ENCODE data around the gene DROSHA.

The DROSHA gene

GRCh38 chr5:31478901-31479300 lies 53.0 kb downstream of the DROSHA start:
- Histone ChIP-seq H3K27me3 (replicated peaks; ENCODE audit: insufficient read depth, low read length) (no peaks in the 10 kb centered on the region), H3K9ac (ENCODE audit: low read length) (no peak overlapping the region), H3K4me1 (ENCODE audit: low read length) (no peaks in the 10 kb centered on the region), H3K4me2 (ENCODE audit: low read depth, low read length) (no peak overlapping the region), H4K20me1 (ENCODE audit: insufficient read depth, low read length) (no peaks in the 10 kb centered on the region), H3K36me3 (replicated peaks; ENCODE audit: insufficient read depth, low read length) (no peaks in the 10 kb centered on the region; the same call in 1 of the 2 replicates), H3F3A (ENCODE audit: insufficient read depth, low read length) (no peaks in the 10 kb centered on the region), H3K4me3 (ENCODE audit: low read length) (no peak overlapping the region), H3K79me2 (ENCODE audit: low read length) (no peaks in the 10 kb centered on the region), H3K9me3 (replicated peaks; ENCODE audit: insufficient read depth, low read length) (no peaks in the 10 kb centered on the region), H3K9me2 (replicated peaks; ENCODE audit: insufficient read depth, low read length) (no peaks in the 10 kb centered on the region), H2AFZ (ENCODE audit: low read length) (no peak overlapping the region), H3K27ac (ENCODE audit: low read length) (no peak overlapping the region)
- DNase-seq, result no peak
- TF ChIP-seq EZH2phosphoT487 (IDR thresholded peaks at IDR 0.05; ENCODE audit: low read length) (no peak), EZH2 (optimal IDR thresholded peaks at IDR 0.05; ENCODE audit: low read depth, low read length) (no peak), CTCF (IDR thresholded peaks at IDR 0.05; ENCODE audit: low read length) (no peak)

GRCh38 chr5:31477971-31478370 lies 53.9 kb downstream of the DROSHA start:
- no peak overlapping the region for H2AFZ ChIP-seq (ENCODE audit: low read length)
- DNase-seq, result no peak
- no peak for TF ChIP-seq CTCF (IDR thresholded peaks at IDR 0.05; ENCODE audit: low read length)
- TF ChIP-seq EZH2 (optimal IDR thresholded peaks at IDR 0.05; ENCODE audit: low read depth, low read length), result no peak
- no peak for TF ChIP-seq EZH2phosphoT487 (IDR thresholded peaks at IDR 0.05; ENCODE audit: low read length)
- H4K20me1 ChIP-seq (ENCODE audit: insufficient read depth, low read length), result no peaks in the 10 kb centered on the region
- H3K27me3 ChIP-seq (replicated peaks; ENCODE audit: insufficient read depth, low read length), result no peaks in the 10 kb centered on the region
- H3K4me2 ChIP-seq (ENCODE audit: low read depth, low read length), result no peak overlapping the region
- no peak overlapping the region for H3K4me3 ChIP-seq (ENCODE audit: low read length)
- H3K9me2 ChIP-seq (replicated peaks; ENCODE audit: insufficient read depth, low read length), result no peaks in the 10 kb centered on the region
- no peaks in the 10 kb centered on the region for H3K4me1 ChIP-seq (ENCODE audit: low read length)
- H3K27ac ChIP-seq (ENCODE audit: low read length), result no peak overlapping the region
- no peaks in the 10 kb centered on the region; the same call in 1 of the 2 replicates for H3K36me3 ChIP-seq (replicated peaks; ENCODE audit: insufficient read depth, low read length)
- no peaks in the 10 kb centered on the region for H3F3A ChIP-seq (ENCODE audit: insufficient read depth, low read length)
- no peaks in the 10 kb centered on the region for H3K9me3 ChIP-seq (replicated peaks; ENCODE audit: insufficient read depth, low read length)
- H3K9ac ChIP-seq (ENCODE audit: low read length), result no peak overlapping the region
- H3K79me2 ChIP-seq (ENCODE audit: low read length), result no peaks in the 10 kb centered on the region

GRCh38 chr5:31477516-31477915 lies 54.4 kb downstream of the DROSHA start:
- H3K9ac ChIP-seq (ENCODE audit: low read length), result no peak overlapping the region
- H3F3A ChIP-seq (ENCODE audit: insufficient read depth, low read length), result no peaks in the 10 kb centered on the region
- no peak overlapping the region for H3K4me2 ChIP-seq (ENCODE audit: low read depth, low read length)
- no peak overlapping the region for H3K4me3 ChIP-seq (ENCODE audit: low read length)
- H3K79me2 ChIP-seq (ENCODE audit: low read length), result no peaks in the 10 kb centered on the region
- H4K20me1 ChIP-seq (ENCODE audit: insufficient read depth, low read length), result no peaks in the 10 kb centered on the region
- H3K4me1 ChIP-seq (ENCODE audit: low read length), result no peaks in the 10 kb centered on the region
- no peaks in the 10 kb centered on the region for H3K27me3 ChIP-seq (replicated peaks; ENCODE audit: insufficient read depth, low read length)
- no peak overlapping the region for H3K27ac ChIP-seq (ENCODE audit: low read length)
- no peak for TF ChIP-seq CTCF (IDR thresholded peaks at IDR 0.05; ENCODE audit: low read length)
- no peak for TF ChIP-seq EZH2phosphoT487 (IDR thresholded peaks at IDR 0.05; ENCODE audit: low read length)
- no peak for TF ChIP-seq EZH2 (optimal IDR thresholded peaks at IDR 0.05; ENCODE audit: low read depth, low read length)
- H2AFZ ChIP-seq (ENCODE audit: low read length), result no peak overlapping the region
- DNase-seq, result no peak
- no peaks in the 10 kb centered on the region for H3K9me3 ChIP-seq (replicated peaks; ENCODE audit: insufficient read depth, low read length)
- no peaks in the 10 kb centered on the region for H3K36me3 ChIP-seq (replicated peaks; ENCODE audit: insufficient read depth, low read length)
- H3K9me2 ChIP-seq (replicated peaks; ENCODE audit: insufficient read depth, low read length), result no peaks in the 10 kb centered on the region

Measured in MM.1S (cell line).